NCI-H69 (cell line): Measurements from ENCODE around the gene EMC10.

Experiments
- DNase-seq: peaks from one replicate; lab custom pipeline; 2025; lab: John Stamatoyannopoulos, UW

The EMC10 gene

GRCh38 chr19:50478901-50479715 lies 2.8 kb downstream of the EMC10 start:
- DNase-seq, result peak; percentile 22

GRCh38 chr19:50479761-50480251 lies 3.5 kb downstream of the EMC10 start:
- DNase-seq, result no peak

- DNase-seq, result no peak
These were observed 4.2 kb downstream of the EMC10 start for GRCh38 chr19:50480281-50481111.

GRCh38 chr19:50481351-50482149 lies 5.2 kb downstream of the EMC10 start:
- no peak for DNase-seq

- DNase-seq, result no peak
These were observed 6.1 kb downstream of the EMC10 start for GRCh38 chr19:50482271-50482855.

- DNase-seq, result no peak
These were observed 6.6 kb downstream of the EMC10 start for GRCh38 chr19:50482916-50483315.

- no peak for DNase-seq
These were observed 9.1 kb downstream of the EMC10 start for GRCh38 chr19:50485284-50485955.

GRCh38 chr19:50486823-50487515 lies 10.7 kb downstream of the EMC10 start:
- DNase-seq, result peak; percentile 65

GRCh38 chr19:50488389-50489194 lies 12.3 kb downstream of the EMC10 start:
- no peak for DNase-seq

- no peak for DNase-seq
These were observed 13.2 kb downstream of the EMC10 start for GRCh38 chr19:50489461-50490011.

GRCh38 chr19:50490411-50490811 lies 14.1 kb downstream of the EMC10 start:
- DNase-seq, result no peak

GRCh38 chr19:50490991-50491472 lies 14.7 kb downstream of the EMC10 start:
- no peak for DNase-seq

- peak; percentile 42 for DNase-seq
These were observed 16.2 kb downstream of the EMC10 start for GRCh38 chr19:50492303-50493052.

GRCh38 chr19:50493171-50493570 lies 16.9 kb downstream of the EMC10 start:
- no peak for DNase-seq

- DNase-seq, result no peak
These were observed 18.1 kb downstream of the EMC10 start for GRCh38 chr19:50494186-50495019.

- DNase-seq, result no peak
These were observed 18.8 kb downstream of the EMC10 start for GRCh38 chr19:50495020-50495531.
